ENCODE measurements around the gene SLC25A18.

- TF ChIP-seq CTCF (IDR thresholded peaks at IDR 0.05) (no peak), POLR2AphosphoS5 (IDR thresholded peaks at IDR 0.05) (no peak)
Observed at GRCh38 chr22:17554814-17555213, 8.5 kb upstream of the SLC25A18 start.
